ENCODE measurements around the gene M6PR. TPM values are rescaled to one million over a fixed set of nuclear protein-coding genes. Genes with fewer than 3 reads are reported as not detected.
"Not testable (repeated sequence)": the region's sequence is repeated elsewhere in the genome, so short reads cannot be mapped to it uniquely, and the experiment has no call there.

M6PR gene
- total and polyA plus RNA-seq, 8 donors, result 152 to 243 (median 209) TPM

DNA sequence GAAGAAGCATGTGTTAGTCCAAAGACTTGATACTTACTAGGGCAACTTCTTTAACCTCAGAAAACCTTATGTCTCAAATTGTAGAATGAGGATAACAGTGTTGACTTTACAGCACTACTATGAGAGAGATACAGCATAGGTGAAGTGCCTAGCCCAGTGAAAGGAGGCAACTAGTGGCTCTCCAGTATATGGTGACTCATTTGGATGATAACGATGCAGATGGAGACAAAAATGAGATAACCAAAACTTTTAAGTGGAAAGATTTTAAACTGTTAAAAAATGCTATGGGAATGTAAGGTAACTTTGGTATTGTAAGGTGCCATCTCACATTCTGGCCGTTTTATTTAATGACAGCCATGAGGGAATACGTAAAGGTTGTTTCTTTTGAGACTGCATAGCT, 32.4 kb downstream of the M6PR start:
- peaks cover 7 to 24% of the 10 kb centered on the region in 2 donors for H3K4me1 ChIP-seq
- no peak overlapping the region for H3K4me3 ChIP-seq
- ATAC-seq (no peak), DNase-seq (no peak)
- no peaks in the 10 kb centered on the region for H3K9me3 ChIP-seq
- TF ChIP-seq, protein P1, sequence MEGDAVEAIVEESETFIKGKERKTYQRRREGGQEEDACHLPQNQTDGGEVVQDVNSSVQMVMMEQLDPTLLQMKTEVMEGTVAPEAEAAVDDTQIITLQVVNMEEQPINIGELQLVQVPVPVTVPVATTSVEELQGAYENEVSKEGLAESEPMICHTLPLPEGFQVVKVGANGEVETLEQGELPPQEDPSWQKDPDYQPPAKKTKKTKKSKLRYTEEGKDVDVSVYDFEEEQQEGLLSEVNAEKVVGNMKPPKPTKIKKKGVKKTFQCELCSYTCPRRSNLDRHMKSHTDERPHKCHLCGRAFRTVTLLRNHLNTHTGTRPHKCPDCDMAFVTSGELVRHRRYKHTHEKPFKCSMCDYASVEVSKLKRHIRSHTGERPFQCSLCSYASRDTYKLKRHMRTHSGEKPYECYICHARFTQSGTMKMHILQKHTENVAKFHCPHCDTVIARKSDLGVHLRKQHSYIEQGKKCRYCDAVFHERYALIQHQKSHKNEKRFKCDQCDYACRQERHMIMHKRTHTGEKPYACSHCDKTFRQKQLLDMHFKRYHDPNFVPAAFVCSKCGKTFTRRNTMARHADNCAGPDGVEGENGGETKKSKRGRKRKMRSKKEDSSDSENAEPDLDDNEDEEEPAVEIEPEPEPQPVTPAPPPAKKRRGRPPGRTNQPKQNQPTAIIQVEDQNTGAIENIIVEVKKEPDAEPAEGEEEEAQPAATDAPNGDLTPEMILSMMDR (IDR thresholded peaks at IDR 0.05), result no peak
- no peaks in the 10 kb centered on the region for H3K27me3 ChIP-seq
- intact Hi-C loops (cut with DNase I), result no loop called here
- peaks cover 0 to 28% of the 10 kb centered on the region in 2 donors for H3K36me3 ChIP-seq
- no peak overlapping the region for H3K27ac ChIP-seq

GRCh38 chr12:8916154-8916553, 33.3 kb downstream of the M6PR start:
- H3K4me3 ChIP-seq, result no peak overlapping the region
- H3K27me3 ChIP-seq, result no peaks in the 10 kb centered on the region
- ATAC-seq, result no peak
- peaks cover 7 to 24% of the 10 kb centered on the region in 2 donors for H3K4me1 ChIP-seq
- TF ChIP-seq, protein P1 (IDR thresholded peaks at IDR 0.05), result no peak
- H3K36me3 ChIP-seq, result peaks cover 0 to 20% of the 10 kb centered on the region in 2 donors
- no peak for DNase-seq
- no peak overlapping the region for H3K27ac ChIP-seq
- no peaks in the 10 kb centered on the region for H3K9me3 ChIP-seq
- intact Hi-C loops (cut with DNase I), result no loop called here

DNA sequence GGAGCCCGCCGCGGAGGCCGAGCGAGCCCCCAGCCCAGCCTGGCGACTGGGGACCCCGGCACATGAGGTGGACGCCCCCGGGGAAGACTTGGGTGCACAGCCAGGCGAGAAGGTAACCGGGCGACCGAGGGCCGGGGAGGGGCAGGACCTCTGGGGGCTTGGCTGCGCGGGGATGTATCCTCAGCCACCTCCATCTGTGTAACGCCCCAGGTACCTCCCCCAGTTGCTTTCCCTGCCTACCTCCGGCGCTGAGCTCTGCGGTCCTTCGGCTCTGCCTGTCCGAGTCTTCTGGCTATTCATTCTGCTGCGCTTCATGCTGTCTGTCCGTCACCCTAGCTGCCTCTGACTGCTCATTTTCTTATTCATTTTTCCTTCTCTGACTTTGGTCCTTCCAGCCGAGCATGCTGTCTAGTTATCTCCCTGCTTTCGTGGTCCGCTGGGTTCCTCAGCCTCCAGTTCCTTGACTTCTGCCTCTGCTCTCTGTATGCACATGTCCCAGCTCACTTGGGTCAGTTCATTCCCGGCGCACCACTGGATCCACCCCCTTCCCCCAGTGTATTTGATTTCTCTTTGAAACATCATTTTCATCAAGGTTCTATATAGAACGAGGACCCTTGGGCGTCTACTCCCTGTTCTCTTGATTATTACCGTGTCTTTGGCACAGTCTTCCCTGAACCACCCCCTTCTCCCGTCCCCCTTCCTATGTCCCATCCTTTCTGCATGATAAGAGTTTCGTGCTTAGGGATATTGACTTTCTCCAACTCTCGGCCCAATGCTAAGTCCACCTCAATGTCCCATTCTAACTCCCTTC, 34.5 kb downstream of the M6PR start:
- intact Hi-C loops (cut with DNase I), result no loop called here
- ATAC-seq, result peak; percentile 91
- H3K36me3 ChIP-seq, result peaks cover 0 to 10% of the 10 kb centered on the region in 2 donors
- peak; percentile 36 to 86 (median 54) for DNase-seq
- H3K4me3 ChIP-seq, result peak overlapping the region; percentile 60 to 64
- peaks cover 7 to 24% of the 10 kb centered on the region in 2 donors for H3K4me1 ChIP-seq
- no peaks in the 10 kb centered on the region for H3K27me3 ChIP-seq
- H3K9me3 ChIP-seq, result no peaks in the 10 kb centered on the region
- peak overlapping the region in 1 of 2 donors; percentile 85 for H3K27ac ChIP-seq
- TF ChIP-seq, protein P1 (IDR thresholded peaks at IDR 0.05), result no peak

DNA sequence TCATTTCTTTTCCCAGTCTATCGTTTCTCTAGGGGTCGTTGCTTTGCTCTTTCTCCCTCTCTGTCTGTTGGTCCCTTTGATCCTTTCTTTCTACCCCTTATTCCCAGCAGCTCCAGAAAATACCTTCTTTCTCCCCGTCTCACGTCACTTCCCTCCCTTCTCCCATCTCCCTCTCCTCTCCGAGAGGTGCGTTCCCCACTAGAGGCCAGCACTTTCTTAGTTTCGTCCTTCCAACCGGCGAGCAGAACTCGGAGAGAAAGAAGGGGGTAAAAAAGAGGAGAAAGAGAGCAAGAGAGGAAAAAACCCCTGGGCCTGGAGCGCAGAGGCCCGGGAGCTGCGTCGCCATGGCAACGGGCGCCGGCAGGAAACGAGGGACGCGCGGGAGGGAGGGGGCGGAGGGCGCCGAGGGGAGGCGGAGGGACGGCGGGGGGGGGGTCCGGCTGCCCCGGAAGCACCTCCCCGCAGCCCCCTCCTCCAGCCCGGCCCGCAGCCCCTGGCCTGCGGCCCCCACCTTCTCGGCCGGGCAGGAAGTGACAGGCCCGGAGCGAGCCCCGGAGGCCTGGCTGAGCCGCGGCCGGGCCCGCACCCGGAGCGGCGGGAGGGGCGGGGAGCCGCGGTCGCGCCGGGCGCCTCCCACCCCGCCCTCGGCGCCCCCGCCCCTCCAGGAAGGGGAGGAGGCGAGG, 35.3 kb downstream of the M6PR start, which contains the start of gene PHC1:
PHC1 (plus strand) TSS at position 477 of the 683 bp plus-strand sequence. CDS start 3,169 bp downstream, outside the sequence.
- H3K9me3 ChIP-seq; H3K36me3 ChIP-seq; H3K27me3 ChIP-seq; intact Hi-C loops (cut with DNase I): not testable (repeated sequence)
- Histone ChIP-seq H3K4me3 (peak within 1 kb of the TSS; percentile 60 to 64), H3K27ac (peak within 1 kb of the TSS; percentile 80 to 85), H3K4me1 (peaks cover 7 to 24% of the 10 kb centered on the region in 2 donors)
- ATAC-seq, result peak; percentile 84
- TF ChIP-seq, protein P1 (IDR thresholded peaks at IDR 0.05), result peak; percentile 21 to 32
- DNase-seq, result peak; percentile 85 to 93 (median 90)

DNA sequence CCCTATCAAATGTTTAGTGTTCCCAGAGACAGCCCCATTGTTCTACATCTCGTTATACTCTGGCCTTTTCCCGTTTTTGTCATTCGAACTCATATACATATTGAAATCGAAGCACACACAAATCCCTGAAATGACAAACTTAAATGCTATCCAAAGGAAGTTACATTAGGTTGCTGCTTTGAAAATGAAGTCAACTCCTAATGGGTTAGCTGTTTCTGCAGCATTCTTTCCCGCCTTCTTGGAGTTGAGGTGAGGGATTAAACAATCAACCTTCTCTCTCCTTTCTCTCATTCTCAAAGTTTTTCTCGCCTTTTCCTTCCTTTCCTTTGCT, 35.8 kb downstream of the M6PR start:
- intact Hi-C loops (cut with DNase I), result no loop called here
- peaks cover 7 to 24% of the 10 kb centered on the region in 2 donors for H3K4me1 ChIP-seq

More for the DNA sequence above, 35.8 kb downstream of the M6PR start:
- no peaks in the 10 kb centered on the region for H3K9me3 ChIP-seq
- H3K27me3 ChIP-seq, result no peaks in the 10 kb centered on the region
- peak overlapping the region; percentile 36 to 64 for H3K4me3 ChIP-seq
- H3K27ac ChIP-seq, result peak overlapping the region; percentile 80 to 85
- peaks cover 0 to 6% of the 10 kb centered on the region in 2 donors for H3K36me3 ChIP-seq
- ATAC-seq (no peak), DNase-seq (no peak)
- TF ChIP-seq, protein P1 (IDR thresholded peaks at IDR 0.05), result no peak
